OCI-LY3 (cell line): ENCODE measurements around the gene DOK5.

ENCODE experiments used
- H2AFZ ChIP-seq: fragments of 200-600, 300-600 bp; shearing (Covaris generic); 2 replicates; pipeline ENCODE4 v1.6.0; 2014; ENCODE audit warnings: antibody characterized with exemption, low read depth, low read length
- H3K27ac ChIP-seq: fragments of 200-600, 300-600 bp; sonication (generic); 2 replicates; pipeline ENCODE4 v1.5.1; 2014; ENCODE audit warnings: mild to moderate bottlenecking, low read length, moderate library complexity, mixed read lengths
- H3K27me3 ChIP-seq: fragments of 200-600, 300-600 bp; sonication (generic); 2 replicates; pipeline ENCODE4 v1.6.1; 2014; ENCODE audit warnings: low read depth, low read length, mixed read lengths
- H3K36me3 ChIP-seq: fragments of 200-600, 300-600 bp; sonication (generic); replicated peaks from 2 replicates; pipeline ENCODE3; 2014; ENCODE audit warnings: low read depth, low read length, mixed read lengths
- H3K4me1 ChIP-seq: fragments of 300-600, 200-600 bp; sonication (generic); 2 replicates; pipeline ENCODE4 v1.6.1; 2014; ENCODE audit warnings: low read length, mixed read lengths
- H3K4me2 ChIP-seq: fragments of 200-600, 300-600 bp; sonication (generic); 2 replicates; pipeline ENCODE4 v1.6.1; 2014; ENCODE audit warnings: low read length, mixed read lengths
- H3K4me3 ChIP-seq: fragments of 300-600, 200-600 bp; sonication (generic); 2 replicates; pipeline ENCODE4 v1.5.1; 2014; ENCODE audit warnings: antibody characterized with exemption, mild to moderate bottlenecking, low read length, moderate library complexity
- H3K79me2 ChIP-seq: fragments of 300-600, 200-600 bp; shearing (Covaris generic); 2 replicates; pipeline ENCODE4 v1.6.1; 2014; ENCODE audit warnings: mild to moderate bottlenecking, low read length, mixed read lengths
- H3K9ac ChIP-seq: fragments of 300-600, 200-600 bp; shearing (Covaris generic); 2 replicates; pipeline ENCODE4 v1.6.0; 2014; ENCODE audit warnings: mild to moderate bottlenecking, low read length, moderate library complexity
- H3K9me3 ChIP-seq: fragments of 200-600, 300-600 bp; shearing (Covaris generic); 2 replicates; pipeline ENCODE4 v1.6.1; 2014; ENCODE audit warnings: low read length, mixed read lengths; ENCODE audit not compliant: insufficient read depth
- H4K20me1 ChIP-seq: fragments of 200-600, 300-600 bp; sonication (generic); 2 replicates; pipeline ENCODE4 v1.6.1; 2016; ENCODE audit warnings: low read length, mixed read lengths; ENCODE audit not compliant: insufficient read depth
- EZH2phosphoT487 ChIP-seq: fragments of 200-600 bp; shearing (Covaris generic); IDR thresholded peaks from 2 replicates; pipeline ENCODE4 v1.6.1; 2018; ENCODE audit warnings: antibody characterized with exemption, mixed run types, low read depth
- TF ChIP-seq, protein P1 (sequence below): fragments of 200-600, 300-600 bp; sonication (generic); IDR thresholded peaks from 2 replicates; pipeline ENCODE4 v1.5.1; 2014; ENCODE audit warnings: antibody characterized with exemption, low read length, low read depth

The DOK5 gene

DNA sequence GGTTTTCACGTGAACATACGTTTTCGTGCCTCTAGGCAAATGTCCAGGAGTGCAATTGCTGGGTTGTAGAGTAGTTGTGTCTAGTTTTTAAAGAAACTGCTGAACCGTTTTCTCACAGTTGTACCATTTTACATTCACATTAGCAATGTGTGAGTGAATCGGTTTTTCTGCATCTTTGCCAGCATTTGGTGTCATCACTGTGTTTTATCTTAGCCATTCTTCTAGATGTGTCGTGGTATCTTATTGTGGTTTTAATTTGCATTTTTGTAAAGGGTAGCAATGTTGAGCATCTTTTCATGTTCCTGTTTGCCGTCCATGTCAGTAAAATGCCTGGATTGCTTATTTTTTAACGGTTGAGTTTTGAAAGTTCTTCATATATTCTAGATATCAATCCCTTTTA lies 10.2 kb downstream of the DOK5 start:
- H3K4me3 ChIP-seq: no peak overlapping the region
- H4K20me1 ChIP-seq: no peaks in the 10 kb centered on the region
- no peaks in the 10 kb centered on the region for H3K36me3 ChIP-seq
- TF ChIP-seq, protein P1, sequence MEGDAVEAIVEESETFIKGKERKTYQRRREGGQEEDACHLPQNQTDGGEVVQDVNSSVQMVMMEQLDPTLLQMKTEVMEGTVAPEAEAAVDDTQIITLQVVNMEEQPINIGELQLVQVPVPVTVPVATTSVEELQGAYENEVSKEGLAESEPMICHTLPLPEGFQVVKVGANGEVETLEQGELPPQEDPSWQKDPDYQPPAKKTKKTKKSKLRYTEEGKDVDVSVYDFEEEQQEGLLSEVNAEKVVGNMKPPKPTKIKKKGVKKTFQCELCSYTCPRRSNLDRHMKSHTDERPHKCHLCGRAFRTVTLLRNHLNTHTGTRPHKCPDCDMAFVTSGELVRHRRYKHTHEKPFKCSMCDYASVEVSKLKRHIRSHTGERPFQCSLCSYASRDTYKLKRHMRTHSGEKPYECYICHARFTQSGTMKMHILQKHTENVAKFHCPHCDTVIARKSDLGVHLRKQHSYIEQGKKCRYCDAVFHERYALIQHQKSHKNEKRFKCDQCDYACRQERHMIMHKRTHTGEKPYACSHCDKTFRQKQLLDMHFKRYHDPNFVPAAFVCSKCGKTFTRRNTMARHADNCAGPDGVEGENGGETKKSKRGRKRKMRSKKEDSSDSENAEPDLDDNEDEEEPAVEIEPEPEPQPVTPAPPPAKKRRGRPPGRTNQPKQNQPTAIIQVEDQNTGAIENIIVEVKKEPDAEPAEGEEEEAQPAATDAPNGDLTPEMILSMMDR: no peak
- no peak for TF ChIP-seq EZH2phosphoT487
- no peaks in the 10 kb centered on the region for H3K9me3 ChIP-seq
- no peaks in the 10 kb centered on the region for H3K27me3 ChIP-seq
- H3K4me2 ChIP-seq: no peak overlapping the region
- H3K4me1 ChIP-seq: no peaks in the 10 kb centered on the region
- H3K27ac ChIP-seq: no peak overlapping the region
- no peak overlapping the region for H3K9ac ChIP-seq
- no peaks in the 10 kb centered on the region for H3K79me2 ChIP-seq
- no peak overlapping the region for H2AFZ ChIP-seq

DNA sequence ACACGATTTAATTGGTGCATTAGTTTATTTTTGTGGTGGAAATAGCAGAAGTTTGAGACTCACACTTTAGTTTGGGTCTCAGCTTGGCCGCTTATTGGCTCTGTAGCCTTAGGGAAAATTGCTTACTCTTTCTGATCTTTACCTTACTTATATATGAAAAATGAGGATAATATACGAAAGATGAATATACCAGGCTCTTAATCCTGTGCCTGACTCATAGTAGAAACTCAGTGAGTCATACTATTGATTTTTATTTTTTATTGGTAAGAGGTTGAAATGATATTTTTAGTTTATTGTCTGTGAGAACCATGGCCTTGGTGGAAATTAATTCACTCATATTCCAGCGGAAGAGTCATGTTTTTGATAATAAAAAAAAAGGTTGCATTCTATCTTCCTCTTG lies 11.2 kb downstream of the DOK5 start:
- TF ChIP-seq, protein P1: no peak
- no peak for TF ChIP-seq EZH2phosphoT487
- H3K4me2 ChIP-seq: no peak overlapping the region
- no peak overlapping the region for H3K9ac ChIP-seq
- H3K27me3 ChIP-seq: no peaks in the 10 kb centered on the region
- no peaks in the 10 kb centered on the region for H3K36me3 ChIP-seq
- no peak overlapping the region for H2AFZ ChIP-seq
- no peaks in the 10 kb centered on the region for H3K4me1 ChIP-seq
- no peaks in the 10 kb centered on the region for H4K20me1 ChIP-seq
- no peak overlapping the region for H3K4me3 ChIP-seq
- no peak overlapping the region for H3K27ac ChIP-seq
- H3K79me2 ChIP-seq: no peaks in the 10 kb centered on the region
- no peaks in the 10 kb centered on the region for H3K9me3 ChIP-seq

DNA sequence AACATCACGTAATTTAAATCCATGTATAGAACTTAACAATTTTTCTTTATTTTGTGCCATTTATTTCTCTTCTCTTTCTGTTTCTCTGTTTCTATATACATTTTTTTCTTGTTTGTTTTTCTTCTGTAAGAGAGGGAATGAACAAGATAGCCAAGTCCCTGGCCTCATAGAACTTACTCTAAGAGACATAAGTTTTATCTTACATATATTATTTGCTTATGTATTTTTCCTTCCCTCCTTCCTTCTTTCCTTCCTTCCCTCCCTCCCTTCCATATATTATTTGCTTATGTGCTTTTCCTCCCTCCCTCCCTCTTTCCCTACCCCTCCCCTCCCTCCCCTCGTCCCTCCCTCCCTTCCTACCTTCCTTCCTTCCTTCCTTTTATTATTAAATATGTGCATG lies 13.0 kb downstream of the DOK5 start:
- TF ChIP-seq EZH2phosphoT487: no peak
- TF ChIP-seq, protein P1: no peak
- Histone ChIP-seq H3K4me3 (no peak overlapping the region), H4K20me1 (no peaks in the 10 kb centered on the region), H3K9ac (no peak overlapping the region), H3K4me1 (no peaks in the 10 kb centered on the region), H3K27me3 (no peaks in the 10 kb centered on the region), H3K4me2 (no peak overlapping the region), H3K9me3 (no peaks in the 10 kb centered on the region), H3K79me2 (no peaks in the 10 kb centered on the region), H3K36me3 (no peaks in the 10 kb centered on the region), H2AFZ (no peak overlapping the region), H3K27ac (no peak overlapping the region)

DNA sequence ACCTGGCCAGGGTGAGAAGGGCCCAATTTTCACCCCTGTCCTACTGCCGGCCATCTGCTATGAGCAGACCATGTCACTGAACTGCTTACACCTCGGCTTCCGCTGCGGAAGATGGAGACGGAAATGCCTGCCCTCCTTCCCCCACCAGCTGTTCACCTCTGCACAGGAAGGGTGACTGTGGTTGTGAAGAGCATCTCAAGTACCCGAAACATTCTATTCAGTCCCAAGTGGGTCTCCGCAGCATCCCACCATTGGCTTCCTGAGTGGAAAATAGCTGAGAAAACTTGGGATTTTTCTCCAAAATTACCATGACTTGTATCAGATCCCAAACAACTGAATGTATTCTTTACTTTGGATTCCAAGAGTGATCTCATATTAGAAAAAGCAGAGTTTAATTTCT lies 16.1 kb downstream of the DOK5 start:
- Histone ChIP-seq H3K9ac (no peak overlapping the region), H3K4me3 (no peak overlapping the region)

More for the DNA sequence above, 16.1 kb downstream of the DOK5 start:
- Histone ChIP-seq H3K36me3 (no peaks in the 10 kb centered on the region), H3K79me2 (no peaks in the 10 kb centered on the region), H3K9me3 (no peaks in the 10 kb centered on the region), H3K27ac (no peak overlapping the region), H2AFZ (no peak overlapping the region), H3K27me3 (no peaks in the 10 kb centered on the region), H3K4me1 (no peaks in the 10 kb centered on the region), H3K4me2 (no peak overlapping the region), H4K20me1 (no peaks in the 10 kb centered on the region)
- TF ChIP-seq, protein P1: no peak
- TF ChIP-seq EZH2phosphoT487: no peak
